K562 (cell line): ENCODE measurements around the gene POLG. TPM values are rescaled to one million over a fixed set of nuclear protein-coding genes. Genes with fewer than 3 reads are reported as not detected.

ENCODE experiments used
- ATAC-seq: fragments of 200-7000 bp; cut with Tn5 transposase; 3 replicates; pipeline ENCODE4 v1.9.1; 2020; ENCODE audit warnings: moderate library complexity
- BruUV-seq: library from RNA; stranded (reverse); fragments of 400-500 nt; replicated peaks from 2 replicates; lab custom pipeline; 2021; lab: Mats Ljungman, UMichigan
- CTCF ChIA-PET: fragments of 300-600 bp; formaldehyde crosslinking; extraction: SDS; loops from one replicate; lab custom pipeline; 2021; ENCODE audit warnings: low intra/inter-chr PET ratio; lab: Yijun Ruan, JAX
- POLR2A ChIA-PET: fragments of 300-600, 350-650 bp; sonication (Branson Sonifier 250); formaldehyde crosslinking; extraction: SDS; loops from one replicate; lab custom pipeline; 2021; ENCODE audit warnings: antibody characterized with exemption, inconsistent platforms; lab: Yijun Ruan, JAX
- DNase-seq, 4 experiments: peaks; one replicate each; pipeline versions ENCODE4 v3.0.0 to v3.0.0-alpha.2; 2011 to 2018; ENCODE audit warnings: low spot score in 3 of 4, mixed read lengths in 3 of 4; ENCODE audit errors: extremely low read depth in 1 of 4
- FAIRE-seq: peaks from 2 replicates; lab custom pipeline; 2011; peaks lifted over from hg19 to GRCh38; lab: Jason Lieb, UNC
- H2AFZ ChIP-seq: 2 replicates; pipeline ENCODE4 v1.6.0; 2011; ENCODE audit warnings: low read depth, low read length, control low read depth, inconsistent platforms
- H3K27ac ChIP-seq: fragments of 200-600 bp; 3 replicates; pipeline ENCODE4 v1.8.0; 2011; ENCODE audit warnings: low read depth, mild to moderate bottlenecking, control low read depth, inconsistent platforms, low read length, moderate library complexity, mixed read lengths; ENCODE audit errors: extremely low read depth
- H3K27me3 ChIP-seq, 2 experiments: fragments of 300-600 bp in 1 of 2; 2 replicates in 1 of 2; 3 replicates in 1 of 2; pipeline versions ENCODE4 v1.6.0 to v1.8.0; 2011; ENCODE audit warnings: inconsistent platforms in 2 of 2, low read length in 2 of 2, mild to moderate bottlenecking in 1 of 2, mixed read lengths in 1 of 2, moderate library complexity in 1 of 2; ENCODE audit not compliant: control insufficient read depth in 2 of 2, insufficient read depth in 2 of 2
- H3K36me3 ChIP-seq: fragments of 300-600 bp; 3 replicates; pipeline ENCODE4 v1.8.0; 2011; ENCODE audit warnings: mild to moderate bottlenecking, low read length, inconsistent platforms; ENCODE audit not compliant: control insufficient read depth, insufficient read depth
- H3K4me1 ChIP-seq, 2 experiments: fragments of 200-600 bp in 1 of 2; replicated peaks in 1 of 2; 2 replicates in 1 of 2; 3 replicates in 1 of 2; pipeline versions ENCODE4 v1.5.1 to v1.8.0; 2011; ENCODE audit warnings: inconsistent platforms in 2 of 2, low read length in 2 of 2, mild to moderate bottlenecking in 1 of 2, mixed read lengths in 1 of 2, moderate library complexity in 1 of 2; ENCODE audit not compliant: control insufficient read depth in 2 of 2, insufficient read depth in 2 of 2
- H3K4me2 ChIP-seq: 2 replicates; pipeline ENCODE4 v1.6.1; 2011; ENCODE audit warnings: low read length, control low read depth, inconsistent platforms, mixed read lengths; ENCODE audit not compliant: insufficient read depth
- H3K4me3 ChIP-seq: fragments of 200-600 bp; sonication (generic), shearing (Covaris generic); 2 replicates; pipeline ENCODE4 v1.5.1; 2016; ENCODE audit warnings: control low read depth, inconsistent platforms
- H3K79me2 ChIP-seq: fragments of 200-600 bp; 3 replicates; pipeline ENCODE4 v1.8.0; 2011; ENCODE audit warnings: low read length, inconsistent platforms; ENCODE audit not compliant: control insufficient read depth, insufficient read depth
- H3K9ac ChIP-seq, 2 experiments: 2 replicates each; pipeline versions ENCODE4 v1.6.0 to v1.6.1; 2011; ENCODE audit warnings: low read depth in 2 of 2, low read length in 2 of 2, control low read depth in 1 of 2, inconsistent platforms in 1 of 2, mild to moderate bottlenecking in 1 of 2, mixed read lengths in 1 of 2; ENCODE audit not compliant: insufficient read depth in 1 of 2
- H3K9me1 ChIP-seq: one replicate; pipeline ENCODE4 v1.6.0; 2011; ENCODE audit warnings: inconsistent platforms, mild to moderate bottlenecking, low read length, moderate library complexity; ENCODE audit not compliant: control insufficient read depth, insufficient read depth
- H3K9me3 ChIP-seq: replicated peaks from 2 replicates; pipeline ENCODE4 v1.5.1; 2011; ENCODE audit warnings: low read depth, low read length, inconsistent platforms; ENCODE audit not compliant: control insufficient read depth, insufficient read depth
- H4K20me1 ChIP-seq: replicated peaks from 2 replicates; pipeline ENCODE4 v1.6.1; 2011; ENCODE audit warnings: low read length, inconsistent platforms, mixed read lengths; ENCODE audit not compliant: control insufficient read depth, insufficient read depth
- DDX20 ChIP-seq: fragments of 450-650 bp; IDR thresholded peaks from 2 replicates; pipeline ENCODE4 v1.6.1; 2016; ENCODE audit warnings: missing genetic modification characterization, low read depth, mild to moderate bottlenecking, missing compliant biosample characterization, moderate library complexity
- ELK3 ChIP-seq: fragments of 450-650 bp; formaldehyde crosslinking; IDR thresholded peaks from 2 replicates; pipeline ENCODE4 v1.4.0; 2020; ENCODE audit warnings: mild to moderate bottlenecking
- ETS1 ChIP-seq: conservative IDR thresholded peaks from 2 replicates; pipeline ENCODE4 v1.6.1; 2011; ENCODE audit warnings: low read depth, mild to moderate bottlenecking, low read length; ENCODE audit not compliant: control insufficient read depth
- GABPB2 ChIP-seq: fragments of 250-450 bp; sonication (Bioruptor Pico); conservative IDR thresholded peaks from 2 replicates; pipeline ENCODE4 v1.5.1; 2021; ENCODE audit warnings: mild to moderate bottlenecking
- GTF2E2 ChIP-seq: fragments of 200-800 bp; sonication (Bioruptor generic); IDR thresholded peaks from 2 replicates; pipeline ENCODE4 v1.6.1; 2016; ENCODE audit warnings: missing genetic modification characterization, missing compliant biosample characterization
- HCFC1 ChIP-seq: IDR thresholded peaks from 2 replicates; pipeline ENCODE4 v1.6.1; 2012; ENCODE audit warnings: low read depth, low read length, improper control_type of control experiment
- MCM7 ChIP-seq, 2 experiments: fragments of 450-650 bp; IDR thresholded peaks; 2 replicates each; pipeline ENCODE4 v1.6.1; 2016 to 2018
- NFXL1 ChIP-seq: fragments of 450-650 bp; formaldehyde crosslinking; IDR thresholded peaks from 2 replicates; pipeline ENCODE4 v1.4.0; 2021; ENCODE audit warnings: mild to moderate bottlenecking
- PHB ChIP-seq: fragments of 250-450 bp; sonication (Bioruptor Pico); IDR thresholded peaks from 2 replicates; pipeline ENCODE4 v1.5.0; 2021
- PURB ChIP-seq: sonication (generic); formaldehyde crosslinking; IDR thresholded peaks from 2 replicates; pipeline ENCODE4 v1.9.0; 2021; ENCODE audit warnings: low read depth, mild to moderate bottlenecking, missing genetic modification reagents
- TGIF2 ChIP-seq: sonication (generic); formaldehyde crosslinking; IDR thresholded peaks from 2 replicates; pipeline ENCODE4 v1.8.1; 2022; ENCODE audit warnings: mild to moderate bottlenecking, missing genetic modification reagents, moderate library complexity
- THRA ChIP-seq: fragments of 450-650 bp; IDR thresholded peaks from 2 replicates; pipeline ENCODE4 v1.6.1; 2017; ENCODE audit warnings: mild to moderate bottlenecking, moderate library complexity
- ZNF280B ChIP-seq: fragments of 250-450 bp; sonication (Bioruptor Pico); IDR thresholded peaks from 2 replicates; pipeline ENCODE4 v1.5.1; 2021; ENCODE audit warnings: mild to moderate bottlenecking
- ZNF717 ChIP-seq: fragments of 250-450 bp; sonication (Bioruptor Pico); IDR thresholded peaks from 2 replicates; pipeline ENCODE4 v1.5.0; 2021
- WGBS: fragments of 100-300 bp; shearing (Covaris generic); methylation state at CpG from one replicate; pipeline ENCODE4 v1.1.6; 2016; ENCODE audit warnings: low coverage, mixed read lengths; ENCODE audit not compliant: insufficient coverage; ENCODE audit errors: missing lambda C conversion rate; 5-methylcytosine and 5-hydroxymethylcytosine counted together
- in situ Hi-C: fragments of 300-500 bp; cut with MboI; formaldehyde crosslinking; loops from 4 replicates; pipeline ENCODE4 v1.15.0; 2018; ENCODE audit warnings: inconsistent platforms, mixed read lengths
- intact Hi-C: fragments of 100-400 bp; cut with micrococcal nuclease; formaldehyde crosslinking; loops from 2 replicates; pipeline ENCODE4 v1.14.2; 2022
- polyA plus RNA-seq, 8 experiments: library from polyadenylated mRNA; depleted of rRNA in 4 of 8; stranded (reverse) in 5 of 8; unstranded in 3 of 8; fragments of >200 nt; fragmentation: Nextera tagmentation in 2 of 8; fragmentation: Illumina TruSeq in 1 of 8; extraction: Ambion mirVana in 2 of 8; extraction: Trizol in 1 of 8; gene quantifications; 2 replicates each; pipeline versions ENCODE4 v1.2.1 to v1.2.3, GENCODE V29; 2011 to 2014; ENCODE audit warnings: inconsistent platforms in 1 of 8, missing spikeins in 1 of 8
- total RNA-seq, 7 experiments: library from RNA; depleted of rRNA in 6 of 7; stranded (reverse); fragments of >200 nt in 6 of 7; fragmentation: Illumina TruSeq in 2 of 7; extraction: Trizol in 2 of 7; gene quantifications; 2 replicates each; pipeline versions ENCODE4 v1.2.1 to v1.2.3, GENCODE V29; 2011 to 2021; ENCODE audit warnings: low replicate concordance in 1 of 7

The POLG gene
- total and polyA plus RNA-seq, 9 of the 15 experiments (the other 6 are each of a cell fraction or from before 2014, with no cell fraction given): 15.2 to 83.8 (median 38.6) TPM

DNA sequence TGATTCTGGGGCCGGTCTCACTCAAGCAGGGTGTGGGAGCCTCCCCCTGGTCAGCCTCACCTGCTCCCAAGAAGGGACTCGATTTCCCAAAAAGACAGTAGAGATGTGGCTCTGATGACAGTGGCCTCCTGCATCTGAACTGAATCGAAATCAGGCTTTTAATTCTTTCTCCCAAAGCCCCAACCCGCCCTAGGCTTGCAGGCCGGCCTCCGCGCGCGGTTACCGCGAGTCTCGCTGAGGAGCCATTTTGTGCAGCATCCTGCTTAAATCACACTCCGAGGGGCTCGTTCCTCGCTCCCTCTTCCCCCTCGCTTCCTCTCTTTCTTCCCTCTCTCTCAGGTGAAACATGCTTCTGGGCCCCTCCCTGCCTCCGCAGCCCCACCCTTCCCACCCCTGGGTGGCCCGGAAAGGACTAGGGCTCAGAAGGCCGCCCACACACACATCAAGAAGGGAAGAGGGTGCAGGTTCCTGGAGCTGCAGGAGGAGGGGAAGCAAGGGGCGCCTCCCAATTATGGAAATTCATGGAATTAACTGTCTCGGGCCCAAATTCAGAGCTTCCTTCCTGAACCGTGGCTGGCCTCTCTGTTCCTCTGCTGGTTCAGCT is 30.9 kb upstream of the POLG start:
- POLR2A ChIA-PET: interaction anchor here (1.1 kb wide), 1 partner anchor 18 kb away, joined by 5 read pairs; no protein-coding TSS in a partner anchor
- no peak overlapping the region for H3K27ac ChIP-seq
- peaks cover 4% of the 10 kb centered on the region for H3K9me1 ChIP-seq
- CTCF ChIA-PET: interaction anchor here (0.6 kb wide), 1 partner anchor 153 kb away, joined by 3 read pairs; no protein-coding TSS in a partner anchor
- peaks cover 17% of the 10 kb centered on the region for H4K20me1 ChIP-seq
- H3K36me3 ChIP-seq: no peaks in the 10 kb centered on the region
- intact Hi-C loops: no loop called here
- no peak overlapping the region for H3K4me2 ChIP-seq
- H3K79me2 ChIP-seq: no peaks in the 10 kb centered on the region
- WGBS: 2% methylated on average over 14 of the region's 22 CpGs
- no peaks in the 10 kb centered on the region for H3K9me3 ChIP-seq
- peaks cover 73 to 93% of the 10 kb centered on the region in 2 experiments for H3K27me3 ChIP-seq
- ATAC-seq (no peak), FAIRE-seq (no peak), DNase-seq (no peak)
- in situ Hi-C loops: no loop called here
- no peak overlapping the region for H3K4me3 ChIP-seq
- TF ChIP-seq PHB (CRISPR knock-in tag) (no peak), ZNF280B (no peak), GTF2E2 (tag) (no peak), ETS1 (no peak), HCFC1 (no peak), PURB (no peak), DDX20 (tag) (no peak), MCM7 (IDR thresholded peaks at IDR 0.05) (no peak), ELK3 (CRISPR knock-in tag) (no peak), NFXL1 (no peak), THRA (no peak), TGIF2 (no peak), GABPB2 (CRISPR knock-in tag) (no peak), ZNF717 (CRISPR knock-in tag) (no peak)
- H3K9ac ChIP-seq: no peak overlapping the region
- BruUV-seq: no TSS peak
- H3K4me1 ChIP-seq: peaks cover 0 to 29% of the 10 kb centered on the region in 2 experiments; a peak in 3 of 5 replicates
- no peak overlapping the region for H2AFZ ChIP-seq
